ENCODE data around the gene S1PR1. TPM values are rescaled to one million over a fixed set of nuclear protein-coding genes. Genes with fewer than 3 reads are reported as not detected.

The S1PR1 gene
- total RNA-seq, 4 donors from 2014 or later = 11.4 to 50.6 (median 26.0) TPM

GRCh38 chr1:101276818-101277217, 40.0 kb downstream of the S1PR1 start:
- Histone ChIP-seq H3K9me3 (no peaks in the 10 kb centered on the region), H3K4me1 (peaks cover 2% of the 10 kb centered on the region), H3K4me3 (no peak overlapping the region), H3K27me3 (peaks cover 8% of the 10 kb centered on the region), H3K36me3 (no peaks in the 10 kb centered on the region), H3K27ac (no peak overlapping the region)
- 33% methylated on average over 6 of the region's 6 CpGs for WGBS
- no peak for DNase-seq (ENCODE audit: low spot score in 2 of 2)
- no peak for TF ChIP-seq POLR2A (IDR thresholded peaks at IDR 0.05)
- TF ChIP-seq, protein P1, sequence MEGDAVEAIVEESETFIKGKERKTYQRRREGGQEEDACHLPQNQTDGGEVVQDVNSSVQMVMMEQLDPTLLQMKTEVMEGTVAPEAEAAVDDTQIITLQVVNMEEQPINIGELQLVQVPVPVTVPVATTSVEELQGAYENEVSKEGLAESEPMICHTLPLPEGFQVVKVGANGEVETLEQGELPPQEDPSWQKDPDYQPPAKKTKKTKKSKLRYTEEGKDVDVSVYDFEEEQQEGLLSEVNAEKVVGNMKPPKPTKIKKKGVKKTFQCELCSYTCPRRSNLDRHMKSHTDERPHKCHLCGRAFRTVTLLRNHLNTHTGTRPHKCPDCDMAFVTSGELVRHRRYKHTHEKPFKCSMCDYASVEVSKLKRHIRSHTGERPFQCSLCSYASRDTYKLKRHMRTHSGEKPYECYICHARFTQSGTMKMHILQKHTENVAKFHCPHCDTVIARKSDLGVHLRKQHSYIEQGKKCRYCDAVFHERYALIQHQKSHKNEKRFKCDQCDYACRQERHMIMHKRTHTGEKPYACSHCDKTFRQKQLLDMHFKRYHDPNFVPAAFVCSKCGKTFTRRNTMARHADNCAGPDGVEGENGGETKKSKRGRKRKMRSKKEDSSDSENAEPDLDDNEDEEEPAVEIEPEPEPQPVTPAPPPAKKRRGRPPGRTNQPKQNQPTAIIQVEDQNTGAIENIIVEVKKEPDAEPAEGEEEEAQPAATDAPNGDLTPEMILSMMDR (IDR thresholded peaks at IDR 0.05) = no peak
- TF ChIP-seq EP300 (IDR thresholded peaks at IDR 0.05) = no peak
- no peak for TF ChIP-seq POLR2AphosphoS5 (IDR thresholded peaks at IDR 0.05)

DNA sequence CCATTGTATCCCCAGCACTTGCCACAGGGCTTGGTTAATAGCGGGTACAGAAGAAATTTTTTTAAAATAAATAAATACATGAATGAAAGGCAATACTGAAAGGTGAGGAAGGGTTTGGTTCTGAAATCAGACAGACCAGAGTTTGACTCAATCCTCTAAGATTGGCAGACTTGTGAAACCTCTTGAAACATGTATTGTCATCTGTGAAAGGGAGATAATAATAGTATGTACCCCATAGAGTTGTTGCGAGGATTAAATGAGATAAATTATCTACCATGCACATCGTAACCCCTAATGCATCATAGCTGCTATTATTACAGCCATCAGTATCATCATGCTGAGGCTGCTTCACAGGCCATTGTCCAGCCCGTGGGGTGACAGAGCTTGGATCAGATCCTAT, 41.4 kb downstream of the S1PR1 start:
- DNase-seq (ENCODE audit: low spot score in 2 of 2) = no peak
- no peaks in the 10 kb centered on the region for H3K36me3 ChIP-seq
- peaks cover 2% of the 10 kb centered on the region for H3K4me1 ChIP-seq
- H3K9me3 ChIP-seq = no peaks in the 10 kb centered on the region
- H3K4me3 ChIP-seq = no peak overlapping the region
- WGBS = 80% methylated on average over 4 of the region's 4 CpGs
- H3K27me3 ChIP-seq = peaks cover 8% of the 10 kb centered on the region
- TF ChIP-seq EP300 (IDR thresholded peaks at IDR 0.05) (no peak), POLR2A (IDR thresholded peaks at IDR 0.05) (no peak), POLR2AphosphoS5 (IDR thresholded peaks at IDR 0.05) (no peak)
- TF ChIP-seq, protein P1 (IDR thresholded peaks at IDR 0.05) = no peak
- no peak overlapping the region for H3K27ac ChIP-seq

GRCh38 chr1:101278845-101279244, 42.0 kb downstream of the S1PR1 start:
- DNase-seq (ENCODE audit: low spot score in 2 of 2) = no peak

GRCh38 chr1:101280049-101280592, 43.3 kb downstream of the S1PR1 start:
- Histone ChIP-seq H3K4me3 (no peak overlapping the region), H3K27me3 (peaks cover 8% of the 10 kb centered on the region), H3K27ac (no peak overlapping the region), H3K4me1 (peaks cover 2% of the 10 kb centered on the region), H3K36me3 (no peaks in the 10 kb centered on the region), H3K9me3 (no peaks in the 10 kb centered on the region)
- TF ChIP-seq POLR2A (IDR thresholded peaks at IDR 0.05) (no peak), EP300 (IDR thresholded peaks at IDR 0.05) (no peak), POLR2AphosphoS5 (IDR thresholded peaks at IDR 0.05) (no peak)
- TF ChIP-seq, protein P1 (IDR thresholded peaks at IDR 0.05) = no peak
- WGBS = 86% methylated on average over 1 of the region's 1 CpG
- DNase-seq (ENCODE audit: low spot score in 2 of 2) = no peak

More at GRCh38 chr1:101278845-101279244, 42.0 kb downstream of the S1PR1 start:
- H3K4me1 ChIP-seq = peaks cover 2% of the 10 kb centered on the region
- WGBS = 83% methylated on average over 3 of the region's 3 CpGs
- peaks cover 8% of the 10 kb centered on the region for H3K27me3 ChIP-seq
- no peaks in the 10 kb centered on the region for H3K36me3 ChIP-seq
- no peak overlapping the region for H3K27ac ChIP-seq
- no peak for TF ChIP-seq POLR2AphosphoS5 (IDR thresholded peaks at IDR 0.05)
- TF ChIP-seq POLR2A (IDR thresholded peaks at IDR 0.05) = no peak
- no peak for TF ChIP-seq EP300 (IDR thresholded peaks at IDR 0.05)
- TF ChIP-seq, protein P1 (IDR thresholded peaks at IDR 0.05) = no peak
- H3K9me3 ChIP-seq = no peaks in the 10 kb centered on the region
- H3K4me3 ChIP-seq = no peak overlapping the region

DNA sequence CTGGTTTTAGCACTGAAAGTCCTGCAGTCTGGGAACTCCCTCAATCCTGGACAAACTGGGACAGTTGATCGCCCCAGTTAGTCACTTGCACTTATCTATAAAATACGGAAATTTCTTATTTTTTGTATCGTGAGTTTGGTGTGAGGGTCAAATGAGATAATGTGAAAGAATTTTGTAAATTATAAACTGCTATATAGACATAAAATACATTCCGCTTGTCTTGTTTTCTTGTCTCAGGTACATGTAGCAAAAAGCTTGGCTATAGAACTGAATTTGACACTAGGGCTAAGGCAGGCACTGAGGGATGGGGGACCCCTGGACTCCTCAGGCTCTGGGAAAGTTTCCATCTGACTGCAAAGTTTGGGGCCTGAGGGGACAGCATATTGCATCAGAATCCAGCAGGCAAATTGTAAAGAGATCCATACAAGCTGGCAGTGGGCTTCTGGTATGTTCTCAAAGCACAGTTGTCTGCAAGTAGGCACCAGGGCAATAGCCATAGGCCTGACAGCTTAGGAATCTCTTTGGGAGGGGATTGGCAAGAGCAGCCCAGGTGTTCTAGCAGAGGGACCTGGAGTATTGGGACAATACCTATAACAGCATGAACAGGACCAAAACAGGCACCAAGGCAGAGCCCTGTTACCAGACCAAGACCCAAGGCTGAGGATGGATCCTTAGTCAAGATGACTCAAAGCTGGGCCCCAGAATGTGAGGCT, 44.3 kb downstream of the S1PR1 start:
- H3K27ac ChIP-seq = no peak overlapping the region
- 97% methylated on average over 4 of the region's 4 CpGs for WGBS
- no peak for DNase-seq (ENCODE audit: low spot score in 2 of 2)
- peaks cover 2% of the 10 kb centered on the region for H3K4me1 ChIP-seq
- H3K27me3 ChIP-seq = peaks cover 8% of the 10 kb centered on the region
- no peaks in the 10 kb centered on the region for H3K36me3 ChIP-seq
- TF ChIP-seq POLR2A (IDR thresholded peaks at IDR 0.05) (no peak), EP300 (IDR thresholded peaks at IDR 0.05) (no peak), POLR2AphosphoS5 (IDR thresholded peaks at IDR 0.05) (no peak)
- TF ChIP-seq, protein P1 (IDR thresholded peaks at IDR 0.05) = no peak
- H3K4me3 ChIP-seq = no peak overlapping the region
- no peaks in the 10 kb centered on the region for H3K9me3 ChIP-seq

Measured in suprapubic skin (tissue), 4 donors.